GM12892 (cell line): ENCODE measurements around the gene ZBTB9.
"Not testable (repeated sequence)": the region's sequence is repeated elsewhere in the genome, so short reads cannot be mapped to it uniquely, and the experiment has no call there.

Experiments used
- POLR2A ChIP-seq: IDR thresholded peaks from 2 replicates; pipeline ENCODE4 v1.6.1; 2011; ENCODE audit warnings: low read depth, low read length, control low read depth
- POLR2AphosphoS5 ChIP-seq: IDR thresholded peaks from 2 replicates; pipeline ENCODE4 v1.6.1; 2011; ENCODE audit warnings: low read depth, low read length, control low read depth
- TAF1 ChIP-seq: IDR thresholded peaks from 2 replicates; pipeline ENCODE4 v1.6.1; 2011; ENCODE audit warnings: low read depth, mild to moderate bottlenecking, control low read depth, low read length, borderline replicate concordance

GRCh38 chr6:33485680-33486079 lies 31.3 kb downstream of the ZBTB9 start:
- TF ChIP-seq POLR2AphosphoS5, POLR2A, TAF1: not testable (repeated sequence)
